GM06990 (cell line): ENCODE measurements around the gene HYCC2.
"Not testable (repeated sequence)": the region's sequence is repeated elsewhere in the genome, so short reads cannot be mapped to it uniquely, and the experiment has no call there.

Source experiments
- DNase-seq: peaks from one replicate; pipeline ENCODE4 v3.0.0-alpha.2; 2011; ENCODE audit not compliant: insufficient read length; ENCODE audit errors: extremely low read depth
- H3K27me3 ChIP-seq: replicated peaks from 2 replicates; pipeline ENCODE4 v1.6.0; 2011; ENCODE audit warnings: low read length; ENCODE audit not compliant: control insufficient read depth, insufficient read depth
- H3K36me3 ChIP-seq: 2 replicates; pipeline ENCODE4 v1.5.1; 2011; ENCODE audit warnings: low read length; ENCODE audit not compliant: control insufficient read depth, insufficient read depth
- H3K4me3 ChIP-seq: replicated peaks from 2 replicates; pipeline ENCODE4 v1.5.1; 2011; ENCODE audit warnings: low read depth, mild to moderate bottlenecking, control low read depth, low read length
- CTCF ChIP-seq: IDR thresholded peaks from 2 replicates; pipeline ENCODE4 v1.5.1; 2011; ENCODE audit warnings: low read length, control low read depth, mild to moderate bottlenecking, inconsistent platforms; ENCODE audit not compliant: insufficient read depth, poor library complexity, severe bottlenecking

The HYCC2 gene

GRCh38 chr2:201064797-201065329 is 6.6 kb downstream of the HYCC2 start:
- H3K4me3 ChIP-seq = no peak overlapping the region
- H3K27me3 ChIP-seq = no peaks in the 10 kb centered on the region
- DNase-seq = no peak
- TF ChIP-seq CTCF = no peak
- no peaks in the 10 kb centered on the region; the same call in none of the 2 replicates for H3K36me3 ChIP-seq

GRCh38 chr2:201063516-201063915 is 8.0 kb downstream of the HYCC2 start:
- not testable (repeated sequence) for H3K4me3 ChIP-seq, DNase-seq, H3K36me3 ChIP-seq, H3K27me3 ChIP-seq

- Histone ChIP-seq H3K4me3 (no peak overlapping the region), H3K36me3 (no peaks in the 10 kb centered on the region), H3K27me3 (no peaks in the 10 kb centered on the region)
- DNase-seq = no peak
- TF ChIP-seq CTCF = no peak
Measured at GRCh38 chr2:201059961-201060755, 11.3 kb downstream of the HYCC2 start.

- no peak overlapping the region for H3K4me3 ChIP-seq
Measured at GRCh38 chr2:201058914-201059313, 12.6 kb downstream of the HYCC2 start.

GRCh38 chr2:201057715-201058248 is 13.7 kb downstream of the HYCC2 start:
- no peaks in the 10 kb centered on the region for H3K27me3 ChIP-seq
- H3K4me3 ChIP-seq = no peak overlapping the region
- TF ChIP-seq CTCF = no peak
- no peak for DNase-seq
- H3K36me3 ChIP-seq = no peaks in the 10 kb centered on the region

More at GRCh38 chr2:201058914-201059313, 12.6 kb downstream of the HYCC2 start:
- no peak for DNase-seq
- Histone ChIP-seq H3K27me3 (no peaks in the 10 kb centered on the region), H3K36me3 (no peaks in the 10 kb centered on the region)
- no peak for TF ChIP-seq CTCF

GRCh38 chr2:201057087-201057521 is 14.4 kb downstream of the HYCC2 start:
- TF ChIP-seq CTCF = no peak
- H3K36me3 ChIP-seq = no peaks in the 10 kb centered on the region; the same call in 1 of the 2 replicates
- no peak for DNase-seq
- no peaks in the 10 kb centered on the region for H3K27me3 ChIP-seq
- no peak overlapping the region for H3K4me3 ChIP-seq
